K562 (cell line): ENCODE data around the gene ANAPC5. TPM values are rescaled to one million over a fixed set of nuclear protein-coding genes. Genes with fewer than 3 reads are reported as not detected.

ENCODE experiments used
- ATF3 ChIP-seq, 2 experiments: fragments of 450-650 bp in 1 of 2; sonication (generic) in 1 of 2; formaldehyde crosslinking in 1 of 2; IDR thresholded peaks in 1 of 2; conservative IDR thresholded peaks in 1 of 2; 2 replicates each; pipeline versions ENCODE4 v1.6.1 to v1.8.1; 2016 to 2023; ENCODE audit warnings: mild to moderate bottlenecking in 2 of 2, moderate library complexity in 2 of 2, inconsistent platforms in 1 of 2, missing genetic modification reagents in 1 of 2
- BACH1 ChIP-seq: fragments of 200-800 bp; sonication (Bioruptor generic); IDR thresholded peaks from 2 replicates; pipeline ENCODE4 v1.6.1; 2016; ENCODE audit warnings: missing genetic modification characterization, missing compliant biosample characterization
- CREBBP ChIP-seq: IDR thresholded peaks from one replicate; pipeline ENCODE4 v1.6.1; 2012; ENCODE audit warnings: low read depth, mild to moderate bottlenecking, control low read depth, inconsistent platforms, low read length
- HCFC1 ChIP-seq: IDR thresholded peaks from 2 replicates; pipeline ENCODE4 v1.6.1; 2012; ENCODE audit warnings: low read depth, low read length, improper control_type of control experiment
- KDM4B ChIP-seq, 2 experiments: fragments of 450-650 bp in 1 of 2; sonication (generic) in 1 of 2; IDR thresholded peaks; 2 replicates each; pipeline ENCODE4 v1.6.1; 2016 to 2017; ENCODE audit warnings: borderline replicate concordance in 2 of 2, antibody characterized with exemption in 1 of 2, low read depth in 1 of 2, mild to moderate bottlenecking in 1 of 2
- MAZ ChIP-seq, 2 experiments: fragments of 450-650 bp in 1 of 2; sonication (generic) in 1 of 2; formaldehyde crosslinking; IDR thresholded peaks in 1 of 2; conservative IDR thresholded peaks in 1 of 2; 2 replicates each; pipeline versions ENCODE4 v1.4.0 to v1.5.0; 2020; ENCODE audit warnings: mild to moderate bottlenecking in 1 of 2, missing genetic modification reagents in 1 of 2
- MITF ChIP-seq: IDR thresholded peaks from 2 replicates; pipeline ENCODE4 v1.6.1; 2014; ENCODE audit warnings: antibody characterized with exemption
- PHB ChIP-seq: fragments of 250-450 bp; sonication (Bioruptor Pico); IDR thresholded peaks from 2 replicates; pipeline ENCODE4 v1.5.0; 2021
- RFX7 ChIP-seq: fragments of 250-450 bp; sonication (Bioruptor Pico); IDR thresholded peaks from 2 replicates; pipeline ENCODE4 v1.5.1; 2021; ENCODE audit warnings: mild to moderate bottlenecking
- STAT5A ChIP-seq: IDR thresholded peaks from 2 replicates; pipeline ENCODE4 v1.6.1; 2012; ENCODE audit warnings: low read length, inconsistent platforms, borderline replicate concordance
- TSHZ1 ChIP-seq: fragments of 250-450 bp; sonication (Bioruptor Pico); IDR thresholded peaks from 2 replicates; pipeline ENCODE4 v1.4.0; 2020; ENCODE audit warnings: mild to moderate bottlenecking, moderate library complexity
- USF2 ChIP-seq: sonication (generic); formaldehyde crosslinking; IDR thresholded peaks from 2 replicates; pipeline ENCODE4 v1.5.0; 2020; ENCODE audit warnings: missing genetic modification reagents
- ZBTB26 ChIP-seq: fragments of 450-650 bp; formaldehyde crosslinking; IDR thresholded peaks from 2 replicates; pipeline ENCODE4 v1.4.0; 2022; ENCODE audit warnings: missing genetic modification characterization
- ZNF280B ChIP-seq: fragments of 250-450 bp; sonication (Bioruptor Pico); IDR thresholded peaks from 2 replicates; pipeline ENCODE4 v1.5.1; 2021; ENCODE audit warnings: mild to moderate bottlenecking
- ZNF41 ChIP-seq: fragments of 250-450 bp; sonication (Bioruptor Pico); conservative IDR thresholded peaks from 2 replicates; pipeline ENCODE4 v1.4.0; 2020; ENCODE audit warnings: mild to moderate bottlenecking
- ZNF830 ChIP-seq: fragments of 250-450 bp; sonication (Bioruptor Pico); IDR thresholded peaks from 2 replicates; pipeline ENCODE4 v1.5.0; 2021; ENCODE audit warnings: mild to moderate bottlenecking
- polyA plus RNA-seq, 8 experiments: library from polyadenylated mRNA; depleted of rRNA in 4 of 8; stranded (reverse) in 5 of 8; unstranded in 3 of 8; fragments of >200 nt; fragmentation: Nextera tagmentation in 2 of 8; fragmentation: Illumina TruSeq in 1 of 8; extraction: Ambion mirVana in 2 of 8; extraction: Trizol in 1 of 8; gene quantifications; 2 replicates each; pipeline versions ENCODE4 v1.2.1 to v1.2.3, GENCODE V29; 2011 to 2014; ENCODE audit warnings: inconsistent platforms in 1 of 8, missing spikeins in 1 of 8
- total RNA-seq, 7 experiments: library from RNA; depleted of rRNA in 6 of 7; stranded (reverse); fragments of >200 nt in 6 of 7; fragmentation: Illumina TruSeq in 2 of 7; extraction: Trizol in 2 of 7; gene quantifications; 2 replicates each; pipeline versions ENCODE4 v1.2.1 to v1.2.3, GENCODE V29; 2011 to 2021; ENCODE audit warnings: low replicate concordance in 1 of 7

ANAPC5 gene
- total and polyA plus RNA-seq, 9 of the 15 experiments (the other 6 are each of a cell fraction or from before 2014, with no cell fraction given) = 136 to 315 (median 197) TPM

- peak; percentile 98 for TF ChIP-seq USF2 (CRISPR knock-in tag)
- no peak for TF ChIP-seq BACH1 (tag)
- TF ChIP-seq ZBTB26 (CRISPR knock-in tag) = no peak
- peak; percentile 89 for TF ChIP-seq MAZ (CRISPR knock-in tag; conservative IDR thresholded peaks at IDR 0.05 in 1 of 2, IDR thresholded peaks at IDR 0.05 in 1 of 2)
- peak; percentile 88 for TF ChIP-seq HCFC1
- no peak for TF ChIP-seq PHB
- no peak for TF ChIP-seq ZNF41 (CRISPR knock-in tag)
- peak; percentile 80; the same call in 1 of the 2 replicates for TF ChIP-seq ZNF830 (CRISPR knock-in tag)
- no peak for TF ChIP-seq TSHZ1 (CRISPR knock-in tag)
- no peak for TF ChIP-seq MITF
- TF ChIP-seq ZNF280B (CRISPR knock-in tag) = no peak
- 0 out of 4 replicates have a peak, but pooled peaks of 1 of the 2 experiments have one; percentile 45 for TF ChIP-seq KDM4B (IDR thresholded peaks at IDR 0.05; ENCODE audit: borderline replicate concordance in 2 of 2, low read depth in 1 of 2)
- TF ChIP-seq STAT5A = no peak
- TF ChIP-seq CREBBP = no peak
- 0 out of 2 replicates have a peak, but pooled peaks have one; percentile 58 for TF ChIP-seq RFX7 (CRISPR knock-in tag)
- peak; percentile 55; the same call in 1 of the 2 replicates for TF ChIP-seq ATF3 (IDR thresholded peaks at IDR 0.05)
- TF ChIP-seq ATF3 (CRISPR knock-in tag; conservative IDR thresholded peaks at IDR 0.05) = peak; percentile 56
Observed at GRCh38 chr12:121351820-121352681, at the start of gene ANAPC5 (continued).
